ENCODE data around the gene SMC3. TPM values are rescaled to one million over a fixed set of nuclear protein-coding genes. Genes with fewer than 3 reads are reported as not detected.

Gene SMC3
- polyA plus RNA-seq, 2 of the 4 experiments (the other 2 are of a cell fraction): 59.5 to 60.5 TPM

- no peak for TF ChIP-seq FOSB (CRISPR knock-in tag; IDR thresholded peaks at IDR 0.05)
- TF ChIP-seq EHF (CRISPR knock-in tag; IDR thresholded peaks at IDR 0.05): no peak
- ATAC-seq (no peak), DNase-seq (ENCODE audit: low read depth in 1 of 2, low spot score in 1 of 2) (no peak), FAIRE-seq (no peak)
- WGBS (ENCODE audit: missing lambda C conversion rate): 38% methylated on average over 5 of the region's 5 CpGs
- Histone ChIP-seq H3K4me1 (0 out of 3 replicates have a peak, but pooled peaks cover 3% of the 10 kb centered on the region), H3K4me2 (no peak overlapping the region), H3K9me3 (no peaks in the 10 kb centered on the region), H3K4me3 (no peak overlapping the region), H3K27ac (no peak overlapping the region)
- ChIA-PET POLR2A (no interaction called here), CTCF (interaction anchor here (0.6 to 2.7 kb wide), 3 partner anchors 10 to 63 kb away, joined by 3 to 8 read pairs (median 6); no protein-coding TSS in a partner anchor)
Measured at GRCh38 chr10:110618230-110618610, 50.7 kb downstream of the SMC3 start.

- no peak; a peak in 1 of 6 replicates for ATAC-seq
- Histone ChIP-seq H3K27ac (no peak overlapping the region), H3K9me3 (no peaks in the 10 kb centered on the region), H3K4me3 (no peak overlapping the region), H3K4me2 (no peak overlapping the region), H3K4me1 (0 out of 3 replicates have a peak, but pooled peaks cover 3% of the 10 kb centered on the region)
- TF ChIP-seq EHMT2 (IDR thresholded peaks at IDR 0.05; ENCODE audit: low read depth): no peak
- TF ChIP-seq HMGXB4 (CRISPR knock-in tag; IDR thresholded peaks at IDR 0.05; ENCODE audit: borderline replicate concordance): no peak
- TF ChIP-seq HOXB5 (CRISPR knock-in tag; IDR thresholded peaks at IDR 0.05): no peak
- TF ChIP-seq PHF8 (IDR thresholded peaks at IDR 0.05; ENCODE audit: borderline replicate concordance, low read depth): no peak
- TF ChIP-seq ZFP36 (IDR thresholded peaks at IDR 0.05; ENCODE audit: borderline replicate concordance, partially characterized antibody): no peak
- no peak for TF ChIP-seq JUN (IDR thresholded peaks at IDR 0.05)
- TF ChIP-seq HOXB13 (CRISPR knock-in tag; IDR thresholded peaks at IDR 0.05; ENCODE audit: low read depth): no peak
- TF ChIP-seq EHF (CRISPR knock-in tag; IDR thresholded peaks at IDR 0.05): no peak
- TF ChIP-seq FOSB (CRISPR knock-in tag; IDR thresholded peaks at IDR 0.05): no peak
- no peak for TF ChIP-seq RAD21 (conservative IDR thresholded peaks at IDR 0.05 in 1 of 2, IDR thresholded peaks at IDR 0.05 in 1 of 2)
- no peak for TF ChIP-seq HES2 (IDR thresholded peaks at IDR 0.05)
- no peak for TF ChIP-seq FOXS1 (CRISPR knock-in tag; IDR thresholded peaks at IDR 0.05)
- no peak for TF ChIP-seq REST (IDR thresholded peaks at IDR 0.05)
- TF ChIP-seq KDM1A (IDR thresholded peaks at IDR 0.05; ENCODE audit: low read depth): no peak
- TF ChIP-seq CBX2 (IDR thresholded peaks at IDR 0.05; ENCODE audit: borderline replicate concordance, low read depth): no peak
- TF ChIP-seq POLR2AphosphoS2 (conservative IDR thresholded peaks at IDR 0.05; ENCODE audit: low read length): no peak
- FAIRE-seq: no peak
- CTCF ChIA-PET: interaction anchor here (0.7 to 2.7 kb wide), 5 partner anchors 9 to 73 kb away, joined by 3 to 10 read pairs (median 6); no protein-coding TSS in a partner anchor
- POLR2A ChIA-PET: no interaction called here
- 63% methylated on average over 3 of the region's 3 CpGs for WGBS (ENCODE audit: missing lambda C conversion rate)
- no peak for DNase-seq (ENCODE audit: low read depth in 1 of 2, low spot score in 1 of 2)
Measured at GRCh38 chr10:110619514-110620397, 52.3 kb downstream of the SMC3 start.
